Measurements from ENCODE around the gene AKT1S1.

AKT1S1 gene

DNA sequence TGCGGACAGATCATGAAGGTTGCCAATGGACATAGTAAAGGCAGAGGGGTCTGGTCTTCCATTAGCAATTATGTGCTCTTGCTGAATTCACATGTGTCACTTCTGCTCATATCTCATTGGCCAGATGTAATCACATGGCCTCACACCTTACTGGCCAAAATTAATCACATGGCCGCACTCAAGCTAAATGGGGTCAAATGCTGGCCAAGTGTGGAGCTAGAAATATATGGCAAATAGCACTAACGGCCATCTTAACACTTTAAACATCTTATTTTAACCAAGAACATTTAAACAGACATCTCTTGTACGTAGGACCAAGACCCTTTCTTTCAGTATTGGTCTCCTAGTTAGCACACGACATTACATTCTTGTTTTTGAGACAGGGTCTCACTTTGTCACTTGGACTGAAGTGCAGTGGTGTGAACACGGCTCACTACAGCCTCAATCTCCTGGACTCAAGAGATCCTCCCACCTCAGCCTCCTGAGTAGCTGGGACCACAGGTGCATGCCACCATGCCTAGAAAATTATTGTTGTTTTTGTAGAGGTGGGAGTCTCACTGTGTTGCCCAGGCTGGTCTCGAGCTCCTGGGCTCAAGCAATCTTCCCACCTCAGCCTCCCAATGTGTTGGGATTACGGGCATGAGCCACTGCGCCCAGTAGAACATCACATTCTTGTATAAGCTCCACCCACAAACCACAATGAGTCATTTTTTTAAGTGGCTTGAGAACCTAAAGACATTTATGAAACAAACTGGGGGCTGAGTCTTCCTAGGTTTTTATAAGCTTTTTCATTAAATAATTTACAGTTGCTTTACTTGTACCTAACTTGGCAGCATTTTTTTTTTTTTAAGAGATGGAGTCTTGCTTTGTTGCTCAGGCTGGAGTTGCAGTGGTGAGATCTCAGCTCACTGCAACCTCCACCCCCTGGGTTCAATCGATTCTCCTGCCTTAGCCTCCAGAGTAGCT, 29.1 kb downstream of the AKT1S1 start:
- H3K4me1 Mint-ChIP-seq = peaks cover 38% of the 10 kb centered on the region
- no peak overlapping the region for H3K4me3 Mint-ChIP-seq
- no peaks in the 10 kb centered on the region for H3K27me3 Mint-ChIP-seq
- ATAC-seq = no peak
- H3K9me3 Mint-ChIP-seq = peaks cover 13 to 15% of the 10 kb centered on the region in 2 donors
- H3K27ac Mint-ChIP-seq = peak overlapping the region in 1 of 2 donors; percentile 35
- no peak for DNase-seq

DNA sequence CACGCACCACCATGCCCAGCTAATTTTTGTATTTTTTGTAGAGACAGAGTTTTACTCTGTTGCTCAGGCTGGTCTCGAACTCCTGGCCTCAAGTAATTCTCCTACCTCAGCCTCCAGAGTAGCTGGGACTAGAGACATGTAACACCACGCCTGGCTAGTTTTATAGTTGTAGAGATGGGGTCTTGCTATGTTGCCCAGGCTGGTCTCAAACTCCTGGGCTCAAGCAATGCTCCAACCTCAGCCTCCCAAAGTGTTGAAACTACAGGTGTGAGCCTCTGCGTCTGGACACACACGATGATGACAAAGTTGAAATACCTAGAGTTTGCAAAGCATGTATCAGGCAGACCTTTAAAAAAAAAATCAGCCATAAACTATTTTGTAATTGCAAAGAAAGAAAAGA, 30.7 kb downstream of the AKT1S1 start:
- Mint-ChIP-seq H3K4me3 (no peak overlapping the region), H3K27me3 (no peaks in the 10 kb centered on the region), H3K4me1 (peaks cover 25% of the 10 kb centered on the region), H3K27ac (no peak overlapping the region), H3K9me3 (peaks cover 13 to 15% of the 10 kb centered on the region in 2 donors)
- no peak for ATAC-seq
- DNase-seq = no peak

DNA sequence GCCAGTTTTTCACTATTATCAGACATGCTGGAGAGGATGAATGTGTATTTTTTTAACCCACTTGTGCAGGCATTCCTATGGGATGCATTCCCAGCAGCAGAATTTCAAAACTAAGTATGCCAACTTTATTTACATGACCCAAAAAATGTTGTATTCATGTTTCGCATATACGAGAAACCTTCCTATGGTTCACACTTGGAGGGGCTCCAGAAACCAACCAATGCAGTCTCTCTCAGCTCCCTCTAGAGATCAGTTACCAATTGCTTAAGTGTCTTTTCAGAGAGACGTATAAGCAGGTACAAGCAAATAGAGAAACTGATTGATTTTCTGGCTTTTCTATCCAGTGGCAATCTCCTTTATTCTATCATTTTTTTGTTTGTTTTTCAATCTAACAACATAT, 31.7 kb downstream of the AKT1S1 start:
- no peak for DNase-seq

DNA sequence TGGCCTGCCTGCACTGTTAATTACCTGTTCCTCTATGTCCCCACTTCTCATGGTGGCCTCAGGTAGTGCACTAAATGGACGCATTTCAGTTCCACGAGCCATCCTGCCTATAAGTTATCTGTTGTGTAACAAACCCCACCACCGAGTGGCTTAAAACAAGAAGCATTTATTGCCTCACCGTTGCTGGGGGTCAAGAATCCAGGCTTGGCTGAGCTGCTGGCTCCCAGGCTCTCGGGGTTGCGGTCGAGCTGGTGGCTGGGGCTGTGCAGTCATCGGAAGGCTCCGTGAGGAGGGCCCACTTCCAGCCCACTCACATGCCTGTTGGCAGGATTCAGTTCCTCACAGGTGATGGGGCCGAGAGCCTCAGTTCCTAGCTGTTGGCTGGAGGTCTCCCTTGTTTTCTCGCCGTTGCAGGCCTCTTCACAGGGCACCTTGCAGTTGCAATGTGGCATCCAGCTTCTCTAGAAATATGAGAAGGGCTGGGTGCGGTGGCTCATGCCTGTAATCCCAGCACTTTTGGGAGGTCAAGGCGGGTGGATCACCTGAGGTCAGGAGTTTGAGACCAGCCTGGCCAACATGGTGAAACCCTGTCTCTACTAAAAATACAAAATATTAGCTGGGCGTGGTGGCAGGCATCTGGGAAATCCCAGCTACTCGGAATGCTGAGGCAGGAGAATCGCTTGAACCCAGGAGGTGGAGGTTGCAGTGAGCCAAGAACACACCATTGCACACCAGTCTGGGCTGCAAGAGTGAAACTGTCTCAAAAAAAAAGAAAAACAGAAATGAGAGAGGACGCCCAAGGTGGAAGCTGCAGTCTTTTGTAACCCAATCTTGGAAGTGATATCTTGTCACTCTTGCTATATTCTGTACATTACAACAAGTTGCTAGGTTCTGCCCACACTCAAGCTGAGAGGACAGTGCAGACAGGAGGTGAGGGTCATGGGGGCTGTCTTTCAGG, 32.7 kb downstream of the AKT1S1 start:
- no peak overlapping the region for H3K27ac Mint-ChIP-seq
- H3K4me1 Mint-ChIP-seq = peaks cover 16% of the 10 kb centered on the region
- no peaks in the 10 kb centered on the region for H3K27me3 Mint-ChIP-seq
- no peak for DNase-seq
- no peak overlapping the region for H3K4me3 Mint-ChIP-seq
- peaks cover 7% of the 10 kb centered on the region in 2 donors for H3K9me3 Mint-ChIP-seq
- ATAC-seq = no peak

More for the DNA sequence above, 31.7 kb downstream of the AKT1S1 start:
- no peak overlapping the region for H3K4me3 Mint-ChIP-seq
- peaks cover 13 to 15% of the 10 kb centered on the region in 2 donors for H3K9me3 Mint-ChIP-seq
- peaks cover 25% of the 10 kb centered on the region for H3K4me1 Mint-ChIP-seq
- H3K27ac Mint-ChIP-seq = no peak overlapping the region
- no peak for ATAC-seq
- H3K27me3 Mint-ChIP-seq = no peaks in the 10 kb centered on the region

DNA sequence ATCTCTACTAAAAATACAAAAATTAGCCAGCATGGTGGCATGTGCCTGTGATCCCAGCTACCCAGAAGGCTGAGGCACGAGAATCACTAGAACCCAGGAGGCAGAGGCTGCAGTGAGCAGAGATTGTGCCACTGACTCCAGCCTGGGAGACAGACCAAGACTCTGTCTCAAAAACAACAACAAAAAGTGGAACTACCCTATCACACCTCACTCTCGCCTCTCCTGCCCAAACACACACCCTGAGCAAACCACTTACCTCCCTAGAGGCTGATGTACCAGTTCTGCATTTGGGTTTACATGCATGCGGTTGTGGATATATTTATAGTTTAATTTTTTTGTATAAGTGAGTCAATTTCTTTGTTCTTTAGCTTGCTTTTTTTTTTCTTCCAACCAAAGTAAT, 33.9 kb downstream of the AKT1S1 start:
- Mint-ChIP-seq H3K27me3 (no peaks in the 10 kb centered on the region), H3K9me3 (no peaks in the 10 kb centered on the region), H3K27ac (no peak overlapping the region), H3K4me3 (no peak overlapping the region), H3K4me1 (peaks cover 5% of the 10 kb centered on the region)
- DNase-seq (no peak), ATAC-seq (no peak)

DNA sequence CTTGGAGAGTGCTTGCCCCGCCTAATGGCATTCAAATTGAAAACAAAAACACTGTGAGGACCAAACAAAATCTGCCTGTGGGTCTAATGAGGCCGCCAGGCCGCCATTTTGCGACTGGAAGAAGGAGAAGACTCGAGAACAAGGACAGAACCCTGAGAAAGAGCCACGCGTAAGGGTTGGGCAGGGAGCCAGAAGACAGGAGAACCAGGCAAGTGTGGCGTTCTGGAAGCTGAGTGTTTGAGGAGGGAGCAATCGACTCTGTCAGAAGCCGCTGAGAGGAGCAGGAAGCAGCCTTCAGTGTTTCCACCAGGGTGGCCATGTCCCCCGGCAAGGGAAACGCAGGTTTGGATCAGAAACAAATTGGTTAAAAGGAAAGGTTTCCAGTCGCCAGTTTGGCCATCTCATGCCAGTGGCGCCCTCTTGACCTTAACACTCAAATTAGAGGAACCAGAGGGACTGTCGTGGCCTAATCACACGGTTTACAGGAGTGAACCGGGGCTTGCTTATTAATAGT, 36.4 kb downstream of the AKT1S1 start:
- Mint-ChIP-seq H3K27ac (peak overlapping the region in 1 of 2 donors; percentile 93), H3K9me3 (no peaks in the 10 kb centered on the region), H3K4me1 (no peaks in the 10 kb centered on the region), H3K4me3 (no peak overlapping the region), H3K27me3 (no peaks in the 10 kb centered on the region)
- DNase-seq (no peak), ATAC-seq (no peak)

DNA sequence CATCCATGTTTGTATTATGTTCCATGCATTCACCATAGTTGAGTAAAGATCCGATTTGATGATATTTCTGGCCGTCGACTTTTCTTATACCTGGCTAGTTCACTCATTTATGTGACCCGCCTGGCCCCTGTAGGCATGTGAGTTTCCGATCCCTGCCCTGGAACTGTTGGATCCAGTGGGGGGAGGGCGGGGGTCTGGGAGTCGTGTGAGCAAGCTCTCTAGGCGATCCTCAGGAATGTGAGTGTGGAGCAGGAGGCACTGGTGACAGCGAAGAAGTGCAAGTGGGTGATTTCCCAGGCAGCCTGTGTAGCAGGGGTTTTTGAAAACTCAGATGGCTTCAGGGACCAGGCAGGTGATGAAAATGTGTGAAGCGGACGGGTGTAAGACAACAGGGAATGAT, 36.8 kb downstream of the AKT1S1 start:
- H3K4me1 Mint-ChIP-seq = no peaks in the 10 kb centered on the region
- DNase-seq = no peak
- peak overlapping the region in 1 of 2 donors; percentile 93 for H3K27ac Mint-ChIP-seq
- no peak overlapping the region for H3K4me3 Mint-ChIP-seq
- H3K27me3 Mint-ChIP-seq = no peaks in the 10 kb centered on the region
- H3K9me3 Mint-ChIP-seq = no peaks in the 10 kb centered on the region
- no peak for ATAC-seq

DNA sequence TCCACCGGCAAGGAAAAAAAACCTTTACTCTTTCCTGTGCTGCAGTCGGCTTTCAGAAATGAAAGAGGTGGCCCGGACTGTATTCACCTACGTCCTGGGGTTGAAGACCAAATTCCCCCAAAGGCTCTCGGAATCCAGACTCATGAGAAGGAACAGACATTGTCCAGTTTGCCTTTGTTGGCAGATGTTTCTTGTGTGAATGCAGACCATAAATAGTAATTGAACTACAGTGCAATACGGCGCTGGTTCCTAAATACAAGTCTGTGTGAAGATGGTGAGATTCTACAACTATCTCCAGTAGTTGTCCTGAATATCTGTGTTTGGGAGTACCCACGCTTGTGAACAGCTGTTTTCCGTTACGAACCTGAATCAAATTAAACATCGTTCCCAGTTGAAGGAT, 37.4 kb downstream of the AKT1S1 start:
- ATAC-seq (no peak), DNase-seq (no peak)
- no peaks in the 10 kb centered on the region for H3K9me3 Mint-ChIP-seq
- H3K4me1 Mint-ChIP-seq = no peaks in the 10 kb centered on the region
- H3K27me3 Mint-ChIP-seq = no peaks in the 10 kb centered on the region
- H3K27ac Mint-ChIP-seq = no peak overlapping the region
- no peak overlapping the region for H3K4me3 Mint-ChIP-seq

DNA sequence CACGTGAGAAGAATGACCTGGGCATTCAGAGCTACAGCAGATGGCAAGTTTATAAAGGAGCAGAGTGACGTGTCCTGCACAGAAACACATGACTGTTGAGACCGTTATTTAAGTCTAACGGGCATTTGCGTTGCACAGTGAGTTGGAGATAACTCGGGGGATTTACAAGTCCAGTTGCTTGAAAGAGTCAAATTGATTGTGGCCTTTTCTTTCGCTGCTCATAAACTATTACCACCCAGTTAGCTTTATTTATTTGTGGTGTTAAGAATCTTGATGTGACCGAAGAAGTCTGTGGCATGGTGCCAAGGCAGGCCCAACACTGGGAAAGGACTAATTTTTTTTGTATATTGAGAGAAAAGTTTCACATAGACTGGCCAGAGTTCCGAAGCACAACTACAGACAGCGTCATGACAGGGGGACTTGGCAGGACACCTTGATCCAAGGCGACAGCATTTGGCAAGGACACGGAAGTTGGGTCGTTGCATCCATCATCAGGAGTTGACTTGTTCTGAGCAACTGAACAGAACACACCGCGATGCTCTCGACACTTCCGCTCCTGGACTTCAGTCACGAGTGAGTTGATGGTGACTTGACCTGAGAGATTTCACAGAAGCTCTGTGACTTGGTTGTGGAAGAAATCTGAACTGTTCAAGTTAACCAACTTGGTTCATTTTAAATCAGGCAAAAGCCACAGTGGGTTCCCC, 38.1 kb downstream of the AKT1S1 start:
- DNase-seq = no peak
- no peaks in the 10 kb centered on the region for H3K9me3 Mint-ChIP-seq
- H3K4me1 Mint-ChIP-seq = no peaks in the 10 kb centered on the region
- no peaks in the 10 kb centered on the region for H3K27me3 Mint-ChIP-seq
- no peak overlapping the region for H3K4me3 Mint-ChIP-seq
- peak overlapping the region in 1 of 2 donors; percentile 3 for H3K27ac Mint-ChIP-seq
- no peak for ATAC-seq

DNA sequence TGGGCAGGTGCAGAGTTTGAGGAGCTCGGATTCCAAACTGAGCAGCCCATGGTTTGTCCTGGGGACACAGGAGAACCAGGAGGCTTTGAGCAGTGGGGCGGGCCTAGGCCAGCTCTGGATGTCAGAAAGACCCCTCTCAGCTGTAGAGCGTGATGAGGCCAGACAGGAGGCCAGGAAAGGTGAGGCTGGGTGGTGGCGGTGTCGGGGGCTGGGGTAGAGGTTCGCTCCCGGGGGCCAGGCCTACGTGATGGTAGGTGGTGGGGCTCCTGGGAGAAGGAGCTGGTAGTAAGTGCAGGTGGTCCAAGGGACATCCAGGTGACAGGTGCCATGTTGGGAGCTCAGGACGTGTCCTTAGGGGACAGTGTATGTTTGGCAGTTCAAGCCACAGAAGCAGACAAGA, 39.7 kb downstream of the AKT1S1 start:
- ATAC-seq = no peak
- H3K27ac Mint-ChIP-seq = peak overlapping the region in 1 of 2 donors; percentile 29
- H3K4me3 Mint-ChIP-seq = no peak overlapping the region
- no peaks in the 10 kb centered on the region for H3K9me3 Mint-ChIP-seq
- DNase-seq = no peak
- H3K27me3 Mint-ChIP-seq = no peaks in the 10 kb centered on the region
- peaks cover 5% of the 10 kb centered on the region for H3K4me1 Mint-ChIP-seq

DNA sequence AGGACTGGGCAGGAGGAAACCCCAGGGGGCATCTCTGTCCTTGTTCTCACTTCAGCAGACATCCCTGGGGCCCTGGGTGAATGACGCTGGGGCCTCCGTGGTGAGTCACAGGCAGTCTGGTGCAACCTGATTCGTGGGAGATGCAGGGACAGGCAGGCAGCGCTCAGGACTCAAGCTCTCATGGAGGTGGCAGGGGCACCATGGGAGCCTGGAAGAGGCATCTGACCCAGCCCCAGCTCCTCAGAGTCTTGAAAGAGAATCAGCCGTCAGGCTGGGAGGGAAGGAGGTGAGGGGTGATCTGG, 40.2 kb downstream of the AKT1S1 start:
- Mint-ChIP-seq H3K27me3 (no peaks in the 10 kb centered on the region), H3K27ac (peak overlapping the region in 1 of 2 donors; percentile 85), H3K4me3 (no peak overlapping the region), H3K9me3 (no peaks in the 10 kb centered on the region), H3K4me1 (peaks cover 8% of the 10 kb centered on the region)
- DNase-seq (no peak), ATAC-seq (no peak)

DNA sequence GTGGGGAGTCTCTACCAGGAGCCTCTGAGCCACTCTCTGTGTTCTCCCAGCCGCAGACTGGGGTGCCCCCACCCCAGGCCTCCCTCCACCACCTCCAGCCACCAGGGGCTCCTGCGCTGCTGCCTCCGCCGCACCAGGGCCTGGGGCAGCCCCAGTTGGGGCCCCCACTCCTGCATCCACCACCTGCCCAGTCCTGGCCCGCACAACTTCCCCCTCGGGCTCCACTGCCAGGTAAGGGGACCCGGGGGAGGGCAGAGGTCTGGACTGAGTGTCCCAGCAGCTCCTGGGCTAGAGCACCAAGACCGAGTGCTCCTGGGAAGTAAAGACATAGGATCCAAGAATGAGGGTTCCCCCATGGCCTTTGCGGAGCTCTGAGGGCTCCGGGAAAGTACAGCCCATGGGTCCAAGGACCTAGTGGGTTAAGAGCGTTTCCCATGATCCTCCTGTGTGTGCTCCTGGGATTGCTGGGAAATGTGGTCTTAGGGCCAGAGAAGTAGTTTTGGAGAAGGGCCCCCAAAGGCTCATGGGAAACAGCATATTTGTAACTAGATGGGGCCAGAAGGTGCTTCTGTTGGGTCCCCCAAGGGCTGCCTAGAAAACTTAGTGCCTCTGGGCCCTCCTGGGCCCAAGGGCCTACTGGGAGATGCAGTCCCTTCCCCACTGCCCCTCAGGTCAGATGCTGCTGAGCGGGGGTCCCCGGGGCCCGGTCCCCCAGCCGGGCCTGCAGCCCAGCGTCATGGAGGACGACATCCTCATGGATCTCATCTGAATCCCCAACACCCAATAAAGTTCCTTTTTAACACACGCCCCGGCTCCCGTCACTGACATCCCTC, 40.8 kb downstream of the AKT1S1 start:
- Mint-ChIP-seq H3K27me3 (no peaks in the 10 kb centered on the region), H3K9me3 (no peaks in the 10 kb centered on the region), H3K27ac (no peak overlapping the region)

DNA sequence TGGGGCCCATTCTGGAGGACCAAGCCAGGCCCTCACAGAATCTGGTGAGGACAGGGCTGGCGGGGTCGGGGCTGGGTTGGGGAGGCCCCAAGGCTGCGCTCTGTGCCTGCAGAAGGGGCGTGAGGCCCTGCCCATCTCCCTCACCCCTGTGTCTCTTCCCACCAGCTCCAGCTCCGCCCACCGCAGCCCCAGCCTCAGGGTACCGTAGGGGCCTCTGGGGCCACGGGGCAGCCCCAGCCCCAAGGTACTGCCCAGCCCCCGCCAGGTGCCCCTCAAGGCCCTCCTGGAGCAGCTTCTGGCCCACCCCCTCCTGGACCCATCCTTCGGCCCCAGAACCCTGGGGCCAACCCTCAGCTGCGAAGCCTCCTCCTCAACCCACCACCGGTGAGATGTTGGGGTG, 41.6 kb downstream of the AKT1S1 start:
- no peak for DNase-seq
- peak overlapping the region in 1 of 2 donors; percentile 31 for H3K4me3 Mint-ChIP-seq
- H3K27me3 Mint-ChIP-seq = no peaks in the 10 kb centered on the region
- H3K9me3 Mint-ChIP-seq = no peaks in the 10 kb centered on the region
- peak; percentile 43 for ATAC-seq
- H3K4me1 Mint-ChIP-seq = peaks cover 8% of the 10 kb centered on the region
- H3K27ac Mint-ChIP-seq = no peak overlapping the region

More for the DNA sequence above, 40.8 kb downstream of the AKT1S1 start:
- Mint-ChIP-seq H3K4me3 (no peak overlapping the region), H3K4me1 (peaks cover 8% of the 10 kb centered on the region)
- ATAC-seq (no peak), DNase-seq (no peak)

DNA sequence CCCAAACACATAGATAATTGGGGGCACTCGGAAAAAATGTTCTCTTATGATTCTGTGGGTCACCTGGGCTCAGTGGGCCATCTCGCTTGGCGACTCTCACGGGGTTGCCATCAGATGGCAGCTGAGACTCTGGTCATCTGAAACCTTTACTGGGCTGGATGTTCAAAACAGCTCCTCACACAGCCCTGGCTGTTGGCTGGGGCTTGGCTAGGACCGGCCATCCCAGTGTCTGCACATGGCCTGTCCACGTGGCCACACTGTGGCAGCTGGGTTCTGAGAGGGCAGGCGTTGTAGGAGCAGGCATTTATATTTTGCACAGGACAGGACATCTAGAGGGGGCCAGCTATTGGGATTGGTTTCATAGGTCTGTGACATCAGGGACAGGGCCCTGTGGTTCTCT, 43.6 kb downstream of the AKT1S1 start:
- Mint-ChIP-seq H3K4me3 (no peak overlapping the region), H3K27me3 (no peaks in the 10 kb centered on the region), H3K4me1 (peaks cover 8% of the 10 kb centered on the region), H3K27ac (no peak overlapping the region), H3K9me3 (no peaks in the 10 kb centered on the region)
- ATAC-seq (no peak), DNase-seq (no peak)
